Stimulated activated CD8-positive, alpha-beta memory T cell treated with anti-CD3 and anti-CD28 coated beads, Interleukin-15, amount 100 ng/mL, for 48 hours (primary cell): ENCODE results near the gene TTC28.

Experiments
- DNase-seq, 2 donors: peaks; one replicate each; pipeline ENCODE4 v3.0.0-alpha.2; 2020; ENCODE audit warnings: low read depth in 2 of 2

The TTC28 gene

GRCh38 chr22:28360939-28361338, 318.7 kb downstream of the TTC28 start:
- DNase-seq = no peak

DNA sequence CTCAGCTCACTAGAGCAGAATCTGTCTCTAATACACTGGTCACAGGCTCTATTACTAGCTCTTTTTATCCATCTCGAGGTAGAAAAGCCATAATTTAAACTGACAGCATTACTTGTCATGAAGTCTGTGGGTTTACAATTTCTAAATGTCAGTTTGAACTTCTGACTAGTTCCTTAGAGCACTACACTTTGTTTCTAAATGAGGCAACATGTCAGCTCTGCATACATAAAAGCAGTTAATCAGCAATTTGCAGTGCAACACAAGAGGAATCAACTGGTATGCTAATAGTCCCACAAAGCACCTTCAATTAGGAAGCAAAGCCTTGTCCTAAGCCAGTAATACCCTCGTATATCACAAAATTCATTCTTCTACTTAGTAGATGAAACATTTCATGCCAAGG, 321.3 kb downstream of the TTC28 start:
- no peak for DNase-seq

DNA sequence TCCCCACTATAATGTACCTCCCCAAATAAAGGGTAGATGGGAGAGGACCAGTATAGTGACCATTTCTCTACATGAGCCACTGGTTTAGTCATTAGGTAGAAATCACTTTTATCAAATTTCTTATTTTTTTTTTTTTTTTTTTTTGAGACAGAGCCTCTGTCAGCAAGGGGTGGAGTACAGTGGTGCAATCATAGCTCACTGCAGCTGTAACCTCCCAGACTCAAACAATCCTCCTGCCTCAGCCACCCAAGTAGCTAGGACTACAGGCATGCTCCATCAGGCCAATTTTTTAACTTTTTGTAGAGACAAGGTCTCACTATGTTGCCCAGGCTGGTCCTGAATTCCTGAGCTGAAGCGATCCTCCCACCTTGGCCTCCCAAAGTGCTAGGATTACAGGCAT, 322.4 kb downstream of the TTC28 start:
- no peak for DNase-seq

- DNase-seq = no peak
Observed at GRCh38 chr22:28351476-28351875, 328.2 kb downstream of the TTC28 start.

DNA sequence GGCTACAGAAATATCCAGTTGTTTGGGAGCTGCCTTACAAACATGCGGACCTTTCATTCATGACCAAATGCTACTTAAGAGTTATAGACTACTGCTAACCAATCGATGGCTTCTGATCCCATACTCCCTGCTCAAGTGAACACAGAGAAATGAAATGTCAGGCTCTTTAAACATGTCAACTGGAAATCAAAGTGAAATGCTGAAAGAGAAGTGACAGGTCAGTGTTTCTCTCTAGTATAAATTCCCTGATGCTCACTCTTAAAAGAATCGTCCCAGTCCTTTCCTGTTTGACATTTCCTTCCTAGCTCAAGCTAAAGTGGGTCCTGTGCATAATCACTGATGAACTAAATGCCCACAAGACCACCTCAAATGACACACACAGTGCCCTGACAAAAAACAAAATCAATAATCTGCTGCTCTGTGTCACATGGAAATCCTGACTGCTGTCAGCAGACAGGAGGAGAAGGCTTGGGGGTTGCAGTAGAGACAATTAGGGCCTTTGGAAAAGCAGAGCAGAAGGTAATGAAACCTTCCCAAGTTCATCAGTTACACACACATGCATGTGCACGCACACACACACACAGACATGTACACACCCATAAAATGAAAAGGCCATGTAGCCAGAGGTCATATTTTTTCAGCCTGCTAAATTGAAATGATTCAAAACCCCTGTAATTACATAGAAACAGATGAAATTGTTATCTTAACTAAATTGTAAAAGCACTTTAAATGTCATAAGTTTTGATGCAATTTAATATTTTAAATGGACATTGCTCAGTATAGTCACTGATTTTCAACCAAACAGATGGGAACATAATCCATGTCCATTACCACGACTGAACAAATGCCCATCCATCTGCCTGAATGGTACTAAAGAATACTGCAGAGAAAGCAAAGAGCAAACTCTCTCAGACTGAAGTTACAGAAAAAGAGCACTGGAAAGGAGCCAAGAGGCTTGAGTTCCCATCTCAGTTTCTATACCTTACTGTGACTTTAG, 330.7 kb downstream of the TTC28 start:
- no peak for DNase-seq

DNA sequence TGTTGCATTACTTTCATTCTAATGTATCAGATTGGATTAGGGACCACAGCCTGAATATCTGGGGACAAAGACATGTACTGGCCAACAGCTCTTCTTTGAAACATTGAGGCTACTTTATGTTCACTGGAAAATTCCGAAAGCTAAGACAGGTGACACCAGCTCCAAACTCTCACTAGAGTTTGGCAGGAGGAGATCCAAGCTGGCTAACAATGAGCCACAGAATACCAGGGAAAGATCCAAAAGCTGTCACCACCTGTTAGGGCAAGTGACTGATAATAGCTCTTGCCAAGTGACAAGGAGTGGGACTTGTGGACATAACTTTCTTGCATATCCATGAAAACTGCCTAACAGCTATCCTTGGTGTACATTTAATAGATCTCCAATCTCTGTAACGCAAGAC, 333.3 kb downstream of the TTC28 start:
- no peak for DNase-seq

DNA sequence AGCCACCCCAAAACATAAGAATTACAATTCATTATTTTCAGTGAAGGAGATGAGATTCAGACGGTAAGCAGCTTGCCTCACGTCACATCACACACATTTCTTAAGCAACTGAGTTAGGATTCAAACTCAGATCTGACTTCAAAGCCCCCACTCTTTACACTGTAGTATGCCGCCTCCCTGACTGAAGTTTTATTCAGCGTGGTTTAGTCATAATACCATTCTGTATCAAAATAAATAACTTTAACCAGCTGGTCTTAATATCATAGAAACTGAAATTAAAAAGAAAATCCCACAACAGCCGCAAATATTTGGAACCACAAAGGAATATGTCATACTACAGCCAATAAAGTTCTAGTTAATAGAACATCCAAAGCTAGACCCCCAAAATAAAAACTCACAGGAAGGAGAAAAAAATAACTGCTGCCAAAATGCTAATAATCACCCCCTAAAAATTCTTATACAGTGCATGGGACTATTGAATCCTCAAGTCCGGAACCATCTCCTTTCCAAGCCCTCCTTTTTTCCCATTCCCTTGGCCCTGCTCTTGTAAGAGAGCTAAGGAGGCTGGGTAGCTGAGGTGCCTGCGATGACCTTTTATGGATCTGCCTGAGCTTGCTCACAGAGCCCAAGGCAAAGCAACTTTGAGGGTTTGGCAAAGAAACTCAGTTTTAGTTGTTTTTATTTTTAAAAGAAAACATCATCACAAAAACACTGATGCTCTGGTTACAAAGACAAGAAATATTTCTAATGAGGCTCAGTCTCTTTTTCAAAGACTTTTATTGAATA, 334.5 kb downstream of the TTC28 start:
- DNase-seq = no peak

GRCh38 chr22:28341001-28341400, 338.6 kb downstream of the TTC28 start:
- DNase-seq = no peak

GRCh38 chr22:28333088-28333487, 346.6 kb downstream of the TTC28 start:
- DNase-seq = no peak

DNA sequence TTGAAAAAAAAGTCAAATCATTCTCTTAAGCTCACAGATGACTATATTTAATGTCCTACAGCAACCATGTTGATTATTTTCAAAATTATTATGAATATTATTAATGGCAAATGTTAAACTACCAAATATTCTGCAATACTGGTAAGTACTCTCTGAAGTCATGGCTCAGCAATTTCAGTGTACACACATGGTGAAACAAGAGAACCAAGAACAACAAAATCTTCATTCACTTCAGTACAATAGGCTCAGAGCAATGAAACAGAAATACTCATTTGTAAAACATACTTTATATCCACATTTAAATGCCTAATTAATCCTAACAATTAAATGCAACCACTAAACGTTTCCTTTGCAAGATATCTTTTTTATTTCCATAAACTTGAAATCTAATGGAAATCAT, 347.2 kb downstream of the TTC28 start:
- no peak for DNase-seq

GRCh38 chr22:28331695-28332094, 347.9 kb downstream of the TTC28 start:
- no peak for DNase-seq

GRCh38 chr22:28329186-28330073, 350.2 kb downstream of the TTC28 start:
- DNase-seq = no peak

DNA sequence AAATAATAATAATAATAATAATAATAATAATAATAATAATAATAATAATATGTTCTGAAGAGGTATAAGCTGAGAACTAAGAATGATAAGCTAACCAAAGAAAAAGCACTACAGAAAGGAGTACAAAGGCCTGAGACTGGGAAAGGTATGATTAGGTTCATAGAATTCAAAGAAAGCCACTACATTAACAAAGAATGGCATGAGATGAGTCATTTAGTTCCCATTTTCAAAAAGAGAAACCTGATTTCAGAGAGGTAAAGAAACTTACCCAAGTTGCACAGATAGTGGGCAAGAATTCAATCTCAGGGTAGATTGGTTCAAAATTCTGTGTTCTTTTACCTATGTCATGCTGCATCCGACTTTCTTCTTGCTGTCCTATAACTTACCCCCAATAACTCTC, 350.9 kb downstream of the TTC28 start:
- DNase-seq = no peak

- no peak for DNase-seq
Observed at GRCh38 chr22:28316014-28316413, 363.6 kb downstream of the TTC28 start.

DNA sequence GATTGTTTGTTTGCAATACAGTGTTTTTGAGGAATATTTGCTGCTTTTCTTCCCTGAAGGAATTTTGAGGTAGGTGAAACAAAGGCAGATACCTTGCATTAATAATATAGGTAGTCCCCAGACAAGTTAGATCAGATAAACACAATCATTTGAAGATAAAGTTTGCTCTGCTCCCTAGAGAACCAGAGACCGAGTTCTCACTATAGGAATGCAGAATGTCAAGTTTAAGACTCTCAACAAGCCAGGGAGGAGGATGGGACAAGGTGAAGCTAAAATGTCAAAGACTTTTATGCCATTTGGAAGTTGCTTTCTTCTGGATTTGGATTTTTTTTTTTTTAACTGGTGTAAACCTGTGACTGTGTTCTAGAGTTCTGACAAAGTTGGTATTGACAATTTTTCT, 364.7 kb downstream of the TTC28 start:
- DNase-seq = no peak

GRCh38 chr22:28310299-28310698, 369.3 kb downstream of the TTC28 start:
- no peak for DNase-seq

GRCh38 chr22:28299753-28300152, 379.9 kb downstream of the TTC28 start:
- no peak for DNase-seq

DNA sequence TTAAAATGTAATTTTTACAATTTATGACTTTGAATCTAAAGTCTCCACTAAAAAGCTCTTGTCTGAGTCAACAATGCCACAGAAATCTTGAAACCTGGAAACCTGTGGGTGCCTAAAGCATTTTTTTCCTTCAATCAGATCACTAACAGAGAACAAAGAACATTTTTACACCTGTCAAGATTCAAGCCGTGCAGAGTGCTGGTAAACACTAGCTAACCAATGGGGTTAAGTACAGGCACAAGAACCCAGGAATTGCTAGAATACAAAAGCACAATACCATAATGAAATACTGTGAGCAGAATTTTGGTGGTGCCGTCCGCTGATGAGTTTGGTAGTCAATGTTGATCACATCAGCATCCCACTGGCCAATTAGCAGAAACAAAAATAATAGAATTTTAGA, 380.3 kb downstream of the TTC28 start:
- no peak for DNase-seq

DNA sequence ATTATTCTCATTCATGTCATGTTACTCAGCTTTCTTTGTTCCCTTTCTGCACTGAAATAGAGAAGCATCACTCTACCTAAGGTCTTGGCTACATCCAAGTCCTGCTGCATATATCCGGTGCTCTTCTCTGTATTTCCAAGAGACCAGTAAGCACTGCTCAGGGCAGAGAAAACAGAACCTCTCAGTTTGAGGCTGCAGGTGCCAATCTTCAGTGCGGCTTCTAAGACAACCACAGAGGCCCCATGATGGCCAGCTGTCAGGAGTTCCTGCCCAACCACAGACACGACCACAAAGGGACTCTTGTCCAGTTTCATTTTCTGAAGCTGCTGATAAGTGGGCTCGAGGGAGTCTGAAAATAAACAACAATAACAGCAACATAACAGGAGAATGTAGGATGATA, 382.1 kb downstream of the TTC28 start:
- DNase-seq = no peak

- no peak for DNase-seq
Observed at GRCh38 chr22:28296452-28296851, 383.2 kb downstream of the TTC28 start.

- no peak for DNase-seq
Observed at GRCh38 chr22:28283068-28283654, 396.5 kb downstream of the TTC28 start.
